Breast epithelium (tissue), 4 donors: Measurements from ENCODE around the gene IP6K3. TPM values are rescaled to one million over a fixed set of nuclear protein-coding genes. Genes with fewer than 3 reads are reported as not detected.

ENCODE experiments used
- DNase-seq, 2 donors: peaks; one replicate each; pipeline ENCODE4 v3.0.0-alpha.2; 2019; ENCODE audit warnings: low spot score in 2 of 2
- H3K27ac ChIP-seq, 2 donors: fragments of 200-600 bp; sonication (generic) in 1 of 2; one replicate each; pipeline ENCODE4 v1.5.1; 2016 to 2019; ENCODE audit warnings: mild to moderate bottlenecking in 1 of 2
- H3K27me3 ChIP-seq, 2 donors: fragments of 200-600 bp; sonication (generic) in 1 of 2; one replicate each; pipeline versions ENCODE4 v1.5.1 to v1.6.0; 2017 to 2019; ENCODE audit warnings: control low read depth in 1 of 2, mild to moderate bottlenecking in 1 of 2
- H3K36me3 ChIP-seq: fragments of 200-600 bp; one replicate; pipeline ENCODE4 v1.5.1; 2019
- H3K4me1 ChIP-seq, 2 donors: fragments of 200-600 bp; sonication (generic); one replicate each; pipeline ENCODE4 v1.5.1; 2016 to 2019; ENCODE audit warnings: control low read depth in 1 of 2
- H3K4me3 ChIP-seq, 3 donors: fragments of 200-600 bp; sonication (generic); 1 replicate in 2 of 3; 2 replicates in 1 of 3; pipeline ENCODE4 v1.5.1; 2016 to 2019; ENCODE audit warnings: mild to moderate bottlenecking in 3 of 3, moderate library complexity in 2 of 3
- H3K9me3 ChIP-seq, 2 donors: fragments of 200-600 bp; sonication (generic) in 1 of 2; one replicate each; pipeline ENCODE4 v1.5.1; 2016 to 2019; ENCODE audit warnings: control low read depth in 1 of 2
- POLR2A ChIP-seq: fragments of 450-650 bp; IDR thresholded peaks from one replicate; pipeline ENCODE4 v1.6.1; 2016; ENCODE audit warnings: antibody characterized with exemption, mild to moderate bottlenecking, moderate library complexity
- POLR2AphosphoS5 ChIP-seq, 3 donors: sonication (generic); formaldehyde crosslinking; IDR thresholded peaks; one replicate each; pipeline ENCODE4 v1.6.1; 2017; ENCODE audit warnings: antibody characterized with exemption in 3 of 3
- intact Hi-C: fragments of 100-400 bp; cut with DNase I; formaldehyde crosslinking; loops from one replicate; pipeline ENCODE4 v1.15.1; 2023; ENCODE audit warnings: low total_unique reads
- total RNA-seq, 3 donors: library from RNA; depleted of rRNA; stranded (reverse); fragments of >200 nt; gene quantifications; one replicate each; pipeline ENCODE4 v1.1.0, GENCODE V29; 2016
- TF ChIP-seq, protein P1 (sequence below), 3 donors: fragments of 450-650 bp; IDR thresholded peaks; one replicate each; pipeline ENCODE4 v1.5.1; 2016 to 2017; ENCODE audit warnings: antibody characterized with exemption in 3 of 3, mild to moderate bottlenecking in 3 of 3, moderate library complexity in 3 of 3

The IP6K3 gene
- total RNA-seq, 3 donors from 2014 or later, result 0.15 to 4.2 (median 0.66) TPM

DNA sequence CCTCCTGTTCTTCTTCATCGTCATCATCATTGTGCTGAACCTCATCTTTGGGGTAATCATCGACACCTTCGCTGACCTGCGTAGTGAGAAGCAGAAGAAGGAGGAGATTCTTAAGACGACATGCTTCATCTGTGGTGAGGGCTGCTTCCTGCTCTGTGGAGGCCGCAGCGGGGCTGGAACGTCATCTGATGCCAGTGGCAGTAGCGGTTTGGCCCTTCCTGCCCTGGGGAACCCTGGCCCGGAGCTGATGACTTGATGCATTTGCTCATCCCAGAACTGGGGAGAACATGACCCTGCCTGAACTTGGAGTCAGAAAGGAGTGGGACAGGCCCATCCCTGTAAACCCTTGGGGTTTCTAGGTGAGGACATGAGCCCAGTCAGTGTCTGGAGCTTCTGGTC, 53.9 kb downstream of the IP6K3 start:
- TF ChIP-seq POLR2A (no peak), POLR2AphosphoS5 (IDR thresholded peaks at IDR 0.05) (no peak)
- TF ChIP-seq, protein P1, sequence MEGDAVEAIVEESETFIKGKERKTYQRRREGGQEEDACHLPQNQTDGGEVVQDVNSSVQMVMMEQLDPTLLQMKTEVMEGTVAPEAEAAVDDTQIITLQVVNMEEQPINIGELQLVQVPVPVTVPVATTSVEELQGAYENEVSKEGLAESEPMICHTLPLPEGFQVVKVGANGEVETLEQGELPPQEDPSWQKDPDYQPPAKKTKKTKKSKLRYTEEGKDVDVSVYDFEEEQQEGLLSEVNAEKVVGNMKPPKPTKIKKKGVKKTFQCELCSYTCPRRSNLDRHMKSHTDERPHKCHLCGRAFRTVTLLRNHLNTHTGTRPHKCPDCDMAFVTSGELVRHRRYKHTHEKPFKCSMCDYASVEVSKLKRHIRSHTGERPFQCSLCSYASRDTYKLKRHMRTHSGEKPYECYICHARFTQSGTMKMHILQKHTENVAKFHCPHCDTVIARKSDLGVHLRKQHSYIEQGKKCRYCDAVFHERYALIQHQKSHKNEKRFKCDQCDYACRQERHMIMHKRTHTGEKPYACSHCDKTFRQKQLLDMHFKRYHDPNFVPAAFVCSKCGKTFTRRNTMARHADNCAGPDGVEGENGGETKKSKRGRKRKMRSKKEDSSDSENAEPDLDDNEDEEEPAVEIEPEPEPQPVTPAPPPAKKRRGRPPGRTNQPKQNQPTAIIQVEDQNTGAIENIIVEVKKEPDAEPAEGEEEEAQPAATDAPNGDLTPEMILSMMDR (IDR thresholded peaks at IDR 0.05), result no peak
- Histone ChIP-seq H3K4me3 (no peak overlapping the region), H3K27ac (peak overlapping the region in 1 of 2 donors; percentile 58), H3K4me1 (peaks cover 15 to 30% of the 10 kb centered on the region in 2 donors), H3K9me3 (no peaks in the 10 kb centered on the region), H3K36me3 (peaks cover 10% of the 10 kb centered on the region), H3K27me3 (no peaks in the 10 kb centered on the region)
- intact Hi-C loops, result loop anchor here (10.0 kb wide), 1 partner anchor 108 kb away; the partner anchor contains the start of gene BAK1
- no peak for DNase-seq

GRCh38 chr6:33692078-33692759, 54.5 kb downstream of the IP6K3 start:
- DNase-seq, result no peak
- TF ChIP-seq, protein P1 (IDR thresholded peaks at IDR 0.05), result no peak
- TF ChIP-seq POLR2A (no peak), POLR2AphosphoS5 (IDR thresholded peaks at IDR 0.05) (no peak)
- H3K36me3 ChIP-seq, result peaks cover 11% of the 10 kb centered on the region
- peak overlapping the region in 1 of 2 donors; percentile 58 for H3K27ac ChIP-seq
- no peak overlapping the region for H3K4me3 ChIP-seq
- intact Hi-C loops, result loop anchor here (10.0 kb wide), 1 partner anchor 107 kb away; the partner anchor contains the start of gene BAK1
- no peaks in the 10 kb centered on the region for H3K27me3 ChIP-seq
- no peaks in the 10 kb centered on the region for H3K9me3 ChIP-seq
- H3K4me1 ChIP-seq, result peaks cover 15 to 24% of the 10 kb centered on the region in 2 donors

DNA sequence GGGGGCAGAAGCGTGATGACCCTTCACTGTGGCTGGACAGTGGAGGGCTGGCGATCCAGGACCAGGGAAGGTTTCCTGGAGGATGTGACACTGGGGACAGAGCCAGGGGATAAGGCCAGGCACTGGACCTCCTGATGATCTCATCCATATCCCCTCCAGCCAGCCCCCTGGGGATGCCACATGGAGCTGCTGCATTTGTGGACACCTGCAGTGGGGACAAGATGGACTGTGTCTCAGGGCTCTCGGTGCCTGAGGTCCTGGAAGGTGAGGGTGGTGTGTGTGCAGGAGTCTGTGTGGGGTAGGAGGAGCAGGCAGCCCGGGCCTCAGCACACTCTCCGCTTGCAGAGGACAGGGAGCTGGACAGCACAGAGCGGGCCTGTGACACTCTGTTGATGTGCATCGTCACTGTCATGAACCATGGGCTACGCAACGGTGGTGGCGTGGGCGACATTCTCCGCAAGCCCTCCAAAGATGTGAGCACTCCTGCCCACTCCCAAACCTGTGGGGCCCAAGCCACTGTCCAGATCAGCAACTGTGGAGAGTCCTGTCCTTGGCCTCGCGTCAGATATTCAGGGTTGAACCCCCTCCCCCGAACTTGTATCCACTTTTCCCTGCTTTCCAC, 55.1 kb downstream of the IP6K3 start:
- Histone ChIP-seq H3K27me3 (no peaks in the 10 kb centered on the region), H3K27ac (peak overlapping the region in 1 of 2 donors; percentile 58), H3K36me3 (peaks cover 11% of the 10 kb centered on the region), H3K4me3 (no peak overlapping the region), H3K4me1 (peaks cover 8 to 18% of the 10 kb centered on the region in 2 donors), H3K9me3 (no peaks in the 10 kb centered on the region)
- TF ChIP-seq POLR2AphosphoS5 (IDR thresholded peaks at IDR 0.05) (no peak), POLR2A (no peak)
- TF ChIP-seq, protein P1 (IDR thresholded peaks at IDR 0.05), result no peak
- intact Hi-C loops, result loop anchor here (10.0 kb wide), 1 partner anchor 107 kb away; the partner anchor contains the start of gene BAK1
- no peak for DNase-seq

DNA sequence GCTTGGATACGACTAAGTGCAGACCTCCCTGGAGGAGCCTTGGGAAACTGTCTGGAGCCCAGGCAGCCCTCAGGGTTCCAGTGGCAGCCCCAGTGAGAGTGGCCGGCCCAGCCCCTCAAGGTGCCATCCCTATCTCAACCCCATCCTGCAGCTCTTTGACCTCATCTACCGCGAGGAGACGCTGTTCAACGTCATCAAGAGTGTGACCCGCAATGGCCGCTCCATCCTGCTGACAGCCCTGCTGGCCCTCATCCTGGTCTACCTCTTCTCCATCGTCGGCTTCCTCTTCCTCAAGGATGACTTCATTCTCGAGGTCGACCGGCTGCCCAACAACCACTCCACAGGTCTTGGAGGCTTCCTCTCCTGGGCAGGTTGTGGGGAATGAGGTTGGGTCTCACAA, 55.9 kb downstream of the IP6K3 start:
- Histone ChIP-seq H3K36me3 (peaks cover 11% of the 10 kb centered on the region), H3K4me1 (peaks cover 8 to 12% of the 10 kb centered on the region in 2 donors), H3K4me3 (no peak overlapping the region), H3K9me3 (no peaks in the 10 kb centered on the region), H3K27ac (no peak overlapping the region), H3K27me3 (no peaks in the 10 kb centered on the region)
- intact Hi-C loops, result loop anchor here (10.0 kb wide), 1 partner anchor 106 kb away; the partner anchor contains the start of gene BAK1
- DNase-seq, result no peak
- TF ChIP-seq POLR2AphosphoS5 (IDR thresholded peaks at IDR 0.05), result no peak
- no peak for TF ChIP-seq POLR2A
- TF ChIP-seq, protein P1 (IDR thresholded peaks at IDR 0.05), result no peak

- Histone ChIP-seq H3K36me3 (peaks cover 11% of the 10 kb centered on the region), H3K27ac (no peak overlapping the region), H3K9me3 (no peaks in the 10 kb centered on the region), H3K4me3 (no peak overlapping the region), H3K27me3 (no peaks in the 10 kb centered on the region), H3K4me1 (peaks cover 0 to 3% of the 10 kb centered on the region in 2 donors)
- intact Hi-C loops, result loop anchor here (10.0 kb wide), 1 partner anchor 105 kb away; the partner anchor contains the start of gene BAK1
- no peak for DNase-seq
- no peak for TF ChIP-seq POLR2AphosphoS5 (IDR thresholded peaks at IDR 0.05)
- TF ChIP-seq POLR2A, result no peak
- TF ChIP-seq, protein P1 (IDR thresholded peaks at IDR 0.05), result no peak
Observed at GRCh38 chr6:33689879-33690278, 56.8 kb downstream of the IP6K3 start.
